Ishikawa (cell line): ENCODE data around the gene MLC1.

Source experiments
- CEBPB ChIP-seq: IDR thresholded peaks from 2 replicates; pipeline ENCODE4 v1.6.1; 2012
- CREB1 ChIP-seq: IDR thresholded peaks from 2 replicates; pipeline ENCODE4 v1.6.1; 2012; ENCODE audit warnings: low read depth
- EGR1 ChIP-seq: IDR thresholded peaks from 2 replicates; pipeline ENCODE4 v1.6.1; 2012
- EP300 ChIP-seq: IDR thresholded peaks from 2 replicates; pipeline ENCODE4 v1.6.1; 2012; ENCODE audit warnings: borderline replicate concordance
- FOXM1 ChIP-seq: IDR thresholded peaks from 2 replicates; pipeline ENCODE4 v1.6.1; 2012; ENCODE audit warnings: low read depth, borderline replicate concordance
- MAX ChIP-seq: IDR thresholded peaks from 2 replicates; pipeline ENCODE4 v1.6.1; 2012
- NFIC ChIP-seq: IDR thresholded peaks from 2 replicates; pipeline ENCODE4 v1.6.1; 2012
- RAD21 ChIP-seq: IDR thresholded peaks from 2 replicates; pipeline ENCODE4 v1.6.1; 2012; ENCODE audit warnings: low read depth
- REST ChIP-seq: IDR thresholded peaks from 2 replicates; pipeline ENCODE4 v1.6.1; 2012; ENCODE audit warnings: low read depth, mild to moderate bottlenecking
- TAF1 ChIP-seq: IDR thresholded peaks from 2 replicates; pipeline ENCODE4 v1.6.1; 2012; ENCODE audit warnings: low read depth, mild to moderate bottlenecking
- TCF12 ChIP-seq: IDR thresholded peaks from 2 replicates; pipeline ENCODE4 v1.6.1; 2012; ENCODE audit warnings: low read depth
- TEAD4 ChIP-seq: IDR thresholded peaks from 2 replicates; pipeline ENCODE4 v1.6.1; 2012
- YY1 ChIP-seq: IDR thresholded peaks from 2 replicates; pipeline ENCODE4 v1.6.1; 2012; ENCODE audit warnings: low read depth
- ZBTB7A ChIP-seq: IDR thresholded peaks from 2 replicates; pipeline ENCODE4 v1.6.1; 2012; ENCODE audit warnings: low read depth
- TF ChIP-seq, protein P1 (sequence below): IDR thresholded peaks from 2 replicates; pipeline ENCODE4 v1.6.1; 2012

Gene MLC1

DNA sequence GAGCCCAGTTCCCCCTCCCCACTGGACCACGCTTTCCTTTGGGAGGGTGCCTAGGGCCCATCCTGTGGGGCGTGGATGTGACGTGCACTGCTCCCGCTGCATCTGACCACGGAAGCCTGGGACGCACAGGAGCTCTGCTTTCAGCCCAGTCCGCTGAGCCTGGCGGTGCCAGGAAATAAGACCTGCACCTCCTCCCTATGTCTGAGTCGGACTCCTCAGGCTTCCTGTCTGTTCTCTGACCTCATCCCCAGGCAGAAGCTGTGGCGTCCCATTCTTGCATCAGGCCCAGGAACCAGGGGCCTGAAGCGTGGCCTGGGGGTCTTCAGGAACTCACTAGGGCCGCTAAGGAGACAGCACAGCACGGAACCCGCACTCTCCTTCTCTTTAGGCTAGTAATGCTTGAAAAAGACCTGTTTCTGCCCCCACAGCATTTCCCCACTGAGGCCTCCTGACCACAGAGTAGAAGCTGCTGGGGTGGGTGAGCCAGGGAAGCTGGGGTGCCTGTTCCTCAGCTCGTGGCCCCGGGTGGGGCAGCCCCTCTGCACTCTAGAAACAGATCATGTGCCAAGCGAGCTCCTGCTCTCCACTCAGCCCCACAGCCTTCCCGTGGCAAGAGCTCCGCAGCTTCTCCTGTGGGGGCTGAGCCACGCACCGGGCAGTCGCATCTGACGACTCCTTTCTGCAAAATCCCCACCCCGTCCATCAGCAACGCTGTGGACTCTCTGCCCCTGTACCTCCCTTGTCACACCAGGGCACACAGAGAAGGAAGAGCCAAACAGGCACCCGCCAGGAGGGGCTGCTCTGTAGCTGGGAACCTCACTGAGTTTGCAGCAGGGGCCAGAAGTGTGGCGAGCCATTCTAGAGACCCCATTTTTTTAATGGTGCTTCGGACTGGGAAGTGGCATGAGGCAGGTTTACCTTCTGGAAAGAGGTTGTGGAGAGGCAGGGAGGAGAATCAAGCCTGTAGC, 27.2 kb upstream of the MLC1 start:
- TF ChIP-seq FOXM1 = no peak

DNA sequence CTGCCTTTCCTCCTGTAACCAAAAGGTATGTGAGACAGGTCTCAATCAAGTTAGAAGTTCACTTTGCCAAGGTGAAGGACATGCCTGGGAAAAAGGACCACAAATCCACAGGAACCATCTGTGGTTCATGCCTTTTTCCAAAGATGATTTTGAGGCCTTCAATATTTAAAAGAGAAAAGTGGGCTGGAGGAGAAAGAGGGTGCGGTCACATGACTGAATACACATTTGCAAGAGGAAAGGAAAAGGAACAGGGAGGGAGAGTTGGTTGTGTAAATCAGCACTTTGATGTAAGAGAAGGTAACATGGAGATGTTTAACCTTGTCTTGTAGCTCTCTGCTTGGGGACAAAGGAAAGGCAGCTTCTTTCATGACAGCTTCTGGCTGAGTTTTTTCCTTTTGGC, 25.8 kb upstream of the MLC1 start:
- TF ChIP-seq EGR1 = no peak
- TF ChIP-seq, protein P1, sequence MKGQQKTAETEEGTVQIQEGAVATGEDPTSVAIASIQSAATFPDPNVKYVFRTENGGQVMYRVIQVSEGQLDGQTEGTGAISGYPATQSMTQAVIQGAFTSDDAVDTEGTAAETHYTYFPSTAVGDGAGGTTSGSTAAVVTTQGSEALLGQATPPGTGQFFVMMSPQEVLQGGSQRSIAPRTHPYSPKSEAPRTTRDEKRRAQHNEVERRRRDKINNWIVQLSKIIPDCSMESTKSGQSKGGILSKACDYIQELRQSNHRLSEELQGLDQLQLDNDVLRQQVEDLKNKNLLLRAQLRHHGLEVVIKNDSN = 0 out of 2 replicates have a peak, but pooled peaks have one; percentile 24
- TF ChIP-seq NFIC = no peak
- TF ChIP-seq YY1 = no peak
- no peak for TF ChIP-seq CREB1
- no peak for TF ChIP-seq TAF1
- no peak for TF ChIP-seq RAD21

GRCh38 chr22:50107529-50107928, 22.3 kb upstream of the MLC1 start:
- TF ChIP-seq FOXM1 (no peak), CEBPB (no peak), YY1 (no peak), TEAD4 (no peak), RAD21 (no peak), MAX (no peak), CREB1 (no peak), EP300 (no peak), REST (no peak), TAF1 (no peak), NFIC (no peak), ZBTB7A (no peak), EGR1 (no peak)
- TF ChIP-seq, protein P1 = no peak

DNA sequence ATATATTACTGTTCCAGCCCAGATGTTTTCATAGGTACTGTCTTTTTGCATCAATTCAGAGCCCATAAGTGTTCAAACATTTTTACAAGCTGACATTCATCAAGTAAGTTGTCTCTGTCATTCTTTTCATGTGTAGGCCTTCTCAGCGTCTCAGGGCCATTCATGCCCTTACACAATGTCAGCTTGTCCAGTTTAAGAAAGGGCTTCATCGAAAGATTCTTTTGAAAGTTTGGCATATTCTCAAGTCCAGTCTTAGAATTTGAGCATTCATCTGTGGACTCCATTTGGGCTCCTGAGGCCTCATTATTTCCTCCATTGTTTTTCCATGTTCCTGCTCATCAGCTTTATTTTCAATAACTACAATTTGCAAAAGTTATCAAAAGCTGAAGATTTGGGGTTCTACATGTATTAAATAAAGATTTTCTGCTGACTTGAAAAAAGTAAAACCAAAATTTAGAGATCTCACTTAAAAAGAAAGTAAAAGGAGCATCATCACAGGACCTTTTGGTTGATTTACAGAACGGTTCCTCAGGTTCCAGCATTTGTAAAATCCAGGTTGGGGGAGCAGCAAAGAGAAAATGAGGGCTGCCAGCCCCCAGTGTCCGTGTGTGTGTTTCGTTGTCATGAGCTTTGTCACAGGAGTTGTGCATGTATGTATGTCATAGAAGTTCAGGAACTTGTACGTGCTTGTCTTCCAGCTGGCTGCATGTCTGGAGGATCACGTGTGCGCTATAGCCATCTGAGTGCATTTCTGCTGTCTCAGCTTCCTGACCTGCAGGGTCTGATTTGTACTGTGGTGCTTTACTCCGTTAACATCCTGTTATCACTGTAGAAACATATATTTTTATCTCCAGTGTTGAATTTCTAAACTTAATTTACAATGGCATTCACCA, 20.2 kb upstream of the MLC1 start:
- no peak for TF ChIP-seq FOXM1
- no peak for TF ChIP-seq CREB1
- no peak for TF ChIP-seq REST
- no peak for TF ChIP-seq CEBPB
- TF ChIP-seq, protein P1 = no peak
- no peak for TF ChIP-seq EP300
- no peak for TF ChIP-seq RAD21
- TF ChIP-seq TCF12 = no peak
- TF ChIP-seq EGR1 = no peak
- TF ChIP-seq YY1 = no peak
- TF ChIP-seq NFIC = no peak
- TF ChIP-seq ZBTB7A = no peak
- no peak for TF ChIP-seq TEAD4
- TF ChIP-seq MAX = no peak
- TF ChIP-seq TAF1 = no peak

DNA sequence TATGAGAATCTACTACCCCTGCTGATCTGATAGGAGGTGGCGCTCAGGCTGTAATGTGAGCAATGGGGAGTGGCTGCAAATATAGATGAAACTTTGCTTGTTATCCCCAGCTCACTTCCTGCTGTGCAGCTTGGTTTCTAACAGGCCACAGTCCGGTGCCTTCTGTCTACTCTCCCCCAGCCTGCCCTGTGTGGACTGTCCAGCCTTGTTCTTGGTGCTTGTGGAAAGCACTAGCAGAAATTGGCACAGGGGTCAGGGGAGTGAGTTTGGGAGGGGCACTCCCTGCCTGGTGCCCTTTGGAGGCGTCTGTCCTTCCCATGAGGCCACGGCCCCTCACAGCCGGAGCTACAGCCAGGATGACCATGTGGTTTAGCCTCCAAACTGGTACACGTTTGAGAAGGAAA, 18.9 kb upstream of the MLC1 start:
- TF ChIP-seq TEAD4 = no peak
- no peak for TF ChIP-seq TAF1
- TF ChIP-seq NFIC = no peak
- no peak for TF ChIP-seq EP300
